GM12878 (cell line): Measurements from ENCODE around the gene OR4C6. TPM values are rescaled to one million over a fixed set of nuclear protein-coding genes. Genes with fewer than 3 reads are reported as not detected.

Experiments used
- ATAC-seq: fragments of 200-7000 bp; cut with Tn5 transposase; 3 replicates; pipeline ENCODE4 v1.9.1; 2020; ENCODE audit warnings: mild to moderate bottlenecking, moderate library complexity
- BruUV-seq: library from RNA; stranded (reverse); fragments of 400-500 nt; replicated peaks from 2 replicates; lab custom pipeline; 2021; lab: Mats Ljungman, UMichigan
- CTCF ChIA-PET: fragments of 300-600 bp; sonication (Branson Sonifier 250); formaldehyde crosslinking; extraction: SDS; loops from one replicate; lab custom pipeline; 2021; ENCODE audit warnings: inconsistent platforms; lab: Yijun Ruan, JAX
- POLR2A ChIA-PET: fragments of 350-600 bp; formaldehyde crosslinking; extraction: SDS; loops from one replicate; lab custom pipeline; 2021; ENCODE audit warnings: inconsistent platforms; lab: Charles Lee
- RAD21 ChIA-PET: fragments of 300-600 bp; sonication (Branson Sonifier 250); formaldehyde crosslinking; loops from one replicate; lab custom pipeline; 2023; ENCODE audit warnings: antibody characterized with exemption; ENCODE audit not compliant: unreplicated experiment; lab: Charles Lee
- SMC1A ChIA-PET: fragments of 300-600 bp; sonication (Branson Sonifier 250); formaldehyde crosslinking; loops from one replicate; lab custom pipeline; 2023; ENCODE audit not compliant: unreplicated experiment, uncharacterized antibody; lab: Charles Lee
- DNase-seq: peaks from one replicate; pipeline ENCODE4 v3.0.0-alpha.2; 2011; ENCODE audit warnings: low read depth, low spot score
- FAIRE-seq: peaks from 3 replicates; lab custom pipeline; 2011; peaks lifted over from hg19 to GRCh38; lab: Jason Lieb, UNC
- H2AFZ ChIP-seq: 2 replicates; pipeline ENCODE4 v1.6.0; 2011; ENCODE audit warnings: low read depth, low read length, control low read depth; ENCODE audit not compliant: control insufficient read depth
- H3K27ac ChIP-seq: 2 replicates; pipeline ENCODE4 v1.5.1; 2011; ENCODE audit warnings: control low read depth; ENCODE audit not compliant: control insufficient read depth, insufficient read depth
- H3K27me3 ChIP-seq, 2 experiments: replicated peaks in 1 of 2; 2 replicates each; pipeline versions ENCODE4 v1.6.0 to v1.6.1; 2011; ENCODE audit warnings: low read length in 1 of 2; ENCODE audit not compliant: control insufficient read depth in 2 of 2, insufficient read depth in 2 of 2
- H3K36me3 ChIP-seq, 2 experiments: 2 replicates each; pipeline ENCODE4 v1.5.1; 2011; ENCODE audit warnings: low read length in 1 of 2; ENCODE audit not compliant: control insufficient read depth in 2 of 2, insufficient read depth in 2 of 2
- H3K4me1 ChIP-seq: 2 replicates; pipeline ENCODE4 v1.6.1; 2011; ENCODE audit warnings: mild to moderate bottlenecking, low read length, moderate library complexity, mixed read lengths; ENCODE audit not compliant: control insufficient read depth, insufficient read depth
- H3K4me2 ChIP-seq: 2 replicates; pipeline ENCODE4 v1.6.0; 2011; ENCODE audit warnings: control low read depth; ENCODE audit not compliant: control insufficient read depth, insufficient read depth
- H3K4me3 ChIP-seq: fragments of 200-600 bp; sonication (generic); 2 replicates; pipeline ENCODE4 v1.5.1; 2016
- H3K79me2 ChIP-seq: 2 replicates; pipeline ENCODE4 v1.6.0; 2011; ENCODE audit warnings: low read length; ENCODE audit not compliant: control insufficient read depth, insufficient read depth
- H3K9ac ChIP-seq: 2 replicates; pipeline ENCODE4 v1.8.0; 2011; ENCODE audit warnings: low read length, control low read depth, mixed read lengths; ENCODE audit not compliant: control insufficient read depth, insufficient read depth
- H3K9me3 ChIP-seq: replicated peaks from 3 replicates; pipeline ENCODE4 v1.5.1; 2011; ENCODE audit warnings: mild to moderate bottlenecking, low read length; ENCODE audit not compliant: control insufficient read depth, insufficient read depth
- H4K20me1 ChIP-seq: 2 replicates; pipeline ENCODE4 v1.6.0; 2011; ENCODE audit not compliant: control insufficient read depth, insufficient read depth
- EED ChIP-seq: sonication (generic); IDR thresholded peaks from 2 replicates; pipeline ENCODE4 v1.6.1; 2016; ENCODE audit warnings: antibody characterized with exemption, low read depth
- EZH2 ChIP-seq: IDR thresholded peaks from 2 replicates; pipeline ENCODE4 v1.6.1; 2012; ENCODE audit warnings: low read depth, mild to moderate bottlenecking, control low read depth, inconsistent platforms, low read length, borderline replicate concordance; ENCODE audit not compliant: control insufficient read depth
- IKZF1 ChIP-seq: fragments of 450-650 bp; conservative IDR thresholded peaks from 2 replicates; pipeline ENCODE4 v1.6.1; 2017; ENCODE audit warnings: antibody characterized with exemption, mild to moderate bottlenecking
- IKZF2 ChIP-seq, 2 experiments: fragments of 450-650 bp; IDR thresholded peaks; 2 replicates each; pipeline ENCODE4 v1.6.1; 2017; ENCODE audit warnings: mild to moderate bottlenecking in 2 of 2, moderate library complexity in 2 of 2
- MYB ChIP-seq: fragments of 150-350 bp; IDR thresholded peaks from 2 replicates; pipeline ENCODE4 v1.6.1; 2014; ENCODE audit warnings: mild to moderate bottlenecking, low read depth, low read length, borderline replicate concordance
- RBBP5 ChIP-seq: fragments of 200-600 bp; sonication (generic); conservative IDR thresholded peaks from 2 replicates; pipeline ENCODE4 v1.6.1; 2016
- WGBS: methylation state at CpG from one replicate; pipeline ENCODE4 v1.1.6; 2016; ENCODE audit warnings: low lambda C conversion rate; ENCODE audit not compliant: insufficient replicate concordance, insufficient coverage; ENCODE audit errors: missing lambda C conversion rate; 5-methylcytosine and 5-hydroxymethylcytosine counted together
- in situ Hi-C: fragments of 300-500 bp; cut with MboI; formaldehyde crosslinking; loops from 9 replicates; pipeline ENCODE4 v1.14.3; 2018; ENCODE audit warnings: mixed read lengths
- intact Hi-C: fragments of 100-400 bp; cut with micrococcal nuclease; formaldehyde crosslinking; loops from one replicate; pipeline ENCODE4 v1.14.2; 2022; ENCODE audit not compliant: unreplicated experiment
- polyA plus RNA-seq, 11 experiments: library from polyadenylated mRNA; depleted of rRNA in 4 of 11; unstranded in 6 of 11; stranded (reverse) in 5 of 11; fragments of >200 nt; fragmentation: Nextera tagmentation in 4 of 11; fragmentation: Illumina TruSeq in 1 of 11; extraction: Ambion mirVana in 4 of 11; extraction: Trizol in 1 of 11; gene quantifications; 1 replicate in 1 of 11; 2 replicates in 10 of 11; pipeline versions ENCODE4 v1.2.1 to v1.2.3, GENCODE V29; 2011 to 2016; ENCODE audit warnings: inconsistent platforms in 2 of 11, missing spikeins in 2 of 11, low read depth in 1 of 11
- total RNA-seq, 4 experiments: library from RNA; depleted of rRNA in 3 of 4; stranded (reverse); fragments of >200 nt in 3 of 4; fragmentation: Illumina TruSeq in 1 of 4; extraction: Trizol in 1 of 4; gene quantifications; 2 replicates each; pipeline versions ENCODE4 v1.2.1 to v1.2.3, GENCODE V29; 2013 to 2021
- TF ChIP-seq, protein P1 (sequence below): fragments of 450-650 bp; IDR thresholded peaks from 2 replicates; pipeline ENCODE4 v1.6.1; 2018; ENCODE audit warnings: mild to moderate bottlenecking, low read depth, moderate library complexity; ENCODE audit not compliant: partially characterized antibody
- TF ChIP-seq, protein P2 (sequence below): fragments of 450-650 bp; IDR thresholded peaks from 2 replicates; pipeline ENCODE4 v1.6.1; 2016; ENCODE audit warnings: mild to moderate bottlenecking
- TF ChIP-seq, protein P3 (sequence below): fragments of 150-350 bp; IDR thresholded peaks from 2 replicates; pipeline ENCODE4 v1.6.1; 2014; ENCODE audit warnings: mild to moderate bottlenecking, low read depth, low read length
- TF ChIP-seq, protein P4 (sequence below): fragments of 450-650 bp; IDR thresholded peaks from 2 replicates; pipeline ENCODE4 v1.6.1; 2017; ENCODE audit warnings: mild to moderate bottlenecking, low read depth, inconsistent platforms; ENCODE audit not compliant: poor library complexity, severe bottlenecking
- TF ChIP-seq, protein P5 (sequence below): fragments of 450-650 bp; formaldehyde crosslinking; IDR thresholded peaks from 2 replicates; pipeline ENCODE4 v1.5.0; 2022; ENCODE audit warnings: mild to moderate bottlenecking, missing genetic modification characterization

OR4C6 gene
- total and polyA plus RNA-seq, 10 of the 15 experiments (the other 5 are each of a cell fraction or from before 2014, with no cell fraction given), result 0.22 to 0.60 (median 0.42) TPM; not detected in 3

DNA sequence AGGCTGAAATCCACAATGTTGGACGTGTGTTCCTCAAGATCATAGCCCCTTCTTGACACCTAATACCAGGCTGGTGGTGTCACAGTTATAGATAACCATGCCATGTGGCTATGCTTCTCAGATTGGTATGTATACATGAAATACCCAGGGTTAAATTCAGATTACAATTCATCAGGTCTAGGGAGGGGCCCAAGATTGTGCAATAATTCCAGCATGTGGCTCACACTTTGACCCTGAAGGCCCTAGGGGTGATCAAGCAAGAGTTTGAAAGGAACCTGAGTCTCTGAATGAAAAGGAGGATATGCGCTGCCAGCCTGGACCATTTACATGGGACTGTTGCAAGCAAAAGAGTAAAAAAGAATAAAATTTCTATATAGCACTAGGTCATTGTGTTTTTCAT, 7.4 kb downstream of the OR4C6 start (continued):
- TF ChIP-seq, protein P1, sequence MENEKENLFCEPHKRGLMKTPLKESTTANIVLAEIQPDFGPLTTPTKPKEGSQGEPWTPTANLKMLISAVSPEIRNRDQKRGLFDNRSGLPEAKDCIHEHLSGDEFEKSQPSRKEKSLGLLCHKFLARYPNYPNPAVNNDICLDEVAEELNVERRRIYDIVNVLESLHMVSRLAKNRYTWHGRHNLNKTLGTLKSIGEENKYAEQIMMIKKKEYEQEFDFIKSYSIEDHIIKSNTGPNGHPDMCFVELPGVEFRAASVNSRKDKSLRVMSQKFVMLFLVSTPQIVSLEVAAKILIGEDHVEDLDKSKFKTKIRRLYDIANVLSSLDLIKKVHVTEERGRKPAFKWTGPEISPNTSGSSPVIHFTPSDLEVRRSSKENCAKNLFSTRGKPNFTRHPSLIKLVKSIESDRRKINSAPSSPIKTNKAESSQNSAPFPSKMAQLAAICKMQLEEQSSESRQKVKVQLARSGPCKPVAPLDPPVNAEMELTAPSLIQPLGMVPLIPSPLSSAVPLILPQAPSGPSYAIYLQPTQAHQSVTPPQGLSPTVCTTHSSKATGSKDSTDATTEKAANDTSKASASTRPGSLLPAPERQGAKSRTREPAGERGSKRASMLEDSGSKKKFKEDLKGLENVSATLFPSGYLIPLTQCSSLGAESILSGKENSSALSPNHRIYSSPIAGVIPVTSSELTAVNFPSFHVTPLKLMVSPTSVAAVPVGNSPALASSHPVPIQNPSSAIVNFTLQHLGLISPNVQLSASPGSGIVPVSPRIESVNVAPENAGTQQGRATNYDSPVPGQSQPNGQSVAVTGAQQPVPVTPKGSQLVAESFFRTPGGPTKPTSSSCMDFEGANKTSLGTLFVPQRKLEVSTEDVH, result no peak
- TF ChIP-seq MYB, result no peak
- TF ChIP-seq, protein P2, sequence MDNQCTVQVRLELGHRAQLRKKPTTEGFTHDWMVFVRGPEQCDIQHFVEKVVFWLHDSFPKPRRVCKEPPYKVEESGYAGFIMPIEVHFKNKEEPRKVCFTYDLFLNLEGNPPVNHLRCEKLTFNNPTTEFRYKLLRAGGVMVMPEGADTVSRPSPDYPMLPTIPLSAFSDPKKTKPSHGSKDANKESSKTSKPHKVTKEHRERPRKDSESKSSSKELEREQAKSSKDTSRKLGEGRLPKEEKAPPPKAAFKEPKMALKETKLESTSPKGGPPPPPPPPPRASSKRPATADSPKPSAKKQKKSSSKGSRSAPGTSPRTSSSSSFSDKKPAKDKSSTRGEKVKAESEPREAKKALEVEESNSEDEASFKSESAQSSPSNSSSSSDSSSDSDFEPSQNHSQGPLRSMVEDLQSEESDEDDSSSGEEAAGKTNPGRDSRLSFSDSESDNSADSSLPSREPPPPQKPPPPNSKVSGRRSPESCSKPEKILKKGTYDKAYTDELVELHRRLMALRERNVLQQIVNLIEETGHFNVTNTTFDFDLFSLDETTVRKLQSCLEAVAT, result no peak
- TF ChIP-seq, protein P3, sequence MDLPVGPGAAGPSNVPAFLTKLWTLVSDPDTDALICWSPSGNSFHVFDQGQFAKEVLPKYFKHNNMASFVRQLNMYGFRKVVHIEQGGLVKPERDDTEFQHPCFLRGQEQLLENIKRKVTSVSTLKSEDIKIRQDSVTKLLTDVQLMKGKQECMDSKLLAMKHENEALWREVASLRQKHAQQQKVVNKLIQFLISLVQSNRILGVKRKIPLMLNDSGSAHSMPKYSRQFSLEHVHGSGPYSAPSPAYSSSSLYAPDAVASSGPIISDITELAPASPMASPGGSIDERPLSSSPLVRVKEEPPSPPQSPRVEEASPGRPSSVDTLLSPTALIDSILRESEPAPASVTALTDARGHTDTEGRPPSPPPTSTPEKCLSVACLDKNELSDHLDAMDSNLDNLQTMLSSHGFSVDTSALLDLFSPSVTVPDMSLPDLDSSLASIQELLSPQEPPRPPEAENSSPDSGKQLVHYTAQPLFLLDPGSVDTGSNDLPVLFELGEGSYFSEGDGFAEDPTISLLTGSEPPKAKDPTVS, result no peak

DNA sequence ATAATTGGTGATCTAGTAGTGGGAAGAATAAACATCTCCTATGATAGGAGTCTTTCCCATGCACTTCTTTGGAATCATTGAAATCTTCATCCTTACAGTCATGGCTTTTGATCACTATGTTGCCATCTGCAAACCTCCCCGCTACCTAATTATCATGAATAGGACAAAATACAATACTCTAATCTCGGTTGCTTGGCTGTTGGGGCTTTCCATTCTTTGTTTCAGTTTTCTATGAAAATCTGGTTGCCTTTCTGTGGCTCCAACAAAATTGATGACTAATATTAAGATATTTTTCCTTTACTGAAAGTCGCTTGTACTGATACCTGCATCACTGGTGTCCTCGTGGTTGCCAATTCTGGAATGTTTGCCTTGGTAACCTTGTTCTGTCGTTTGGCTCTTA, 11.9 kb downstream of the OR4C6 start:
- Histone ChIP-seq H3K9ac (no peak overlapping the region), H3K4me3 (no peak overlapping the region), H3K4me1 (no peaks in the 10 kb centered on the region), H2AFZ (no peak overlapping the region), H3K4me2 (no peak overlapping the region), H3K79me2 (no peaks in the 10 kb centered on the region), H4K20me1 (no peaks in the 10 kb centered on the region), H3K27me3 (no peaks in the 10 kb centered on the region), H3K27ac (no peak overlapping the region), H3K9me3 (no peaks in the 10 kb centered on the region), H3K36me3 (no peaks in the 10 kb centered on the region)
- no TSS peak for BruUV-seq
- ChIA-PET CTCF (no interaction called here), RAD21 (no interaction called here), SMC1A (no interaction called here), POLR2A (no interaction called here)
- ATAC-seq, result peak; percentile 33
- no peak for DNase-seq
- no peak for FAIRE-seq
- in situ Hi-C loops, result loop anchor here (10.0 kb wide), 1 partner anchor 61 kb away; no protein-coding TSS in a partner anchor
- intact Hi-C loops, result no loop called here
- WGBS, result 34% methylated on average over 5 of the region's 5 CpGs
- no peak for TF ChIP-seq EZH2
- TF ChIP-seq IKZF2 (IDR thresholded peaks at IDR 0.05), result peak; percentile 33 to 50; a peak in 3 of 4 replicates
- TF ChIP-seq, protein P4, sequence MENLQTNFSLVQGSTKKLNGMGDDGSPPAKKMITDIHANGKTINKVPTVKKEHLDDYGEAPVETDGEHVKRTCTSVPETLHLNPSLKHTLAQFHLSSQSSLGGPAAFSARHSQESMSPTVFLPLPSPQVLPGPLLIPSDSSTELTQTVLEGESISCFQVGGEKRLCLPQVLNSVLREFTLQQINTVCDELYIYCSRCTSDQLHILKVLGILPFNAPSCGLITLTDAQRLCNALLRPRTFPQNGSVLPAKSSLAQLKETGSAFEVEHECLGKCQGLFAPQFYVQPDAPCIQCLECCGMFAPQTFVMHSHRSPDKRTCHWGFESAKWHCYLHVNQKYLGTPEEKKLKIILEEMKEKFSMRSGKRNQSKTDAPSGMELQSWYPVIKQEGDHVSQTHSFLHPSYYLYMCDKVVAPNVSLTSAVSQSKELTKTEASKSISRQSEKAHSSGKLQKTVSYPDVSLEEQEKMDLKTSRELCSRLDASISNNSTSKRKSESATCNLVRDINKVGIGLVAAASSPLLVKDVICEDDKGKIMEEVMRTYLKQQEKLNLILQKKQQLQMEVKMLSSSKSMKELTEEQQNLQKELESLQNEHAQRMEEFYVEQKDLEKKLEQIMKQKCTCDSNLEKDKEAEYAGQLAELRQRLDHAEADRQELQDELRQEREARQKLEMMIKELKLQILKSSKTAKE, result no peak
- no peak for TF ChIP-seq EED
- TF ChIP-seq, protein P5, sequence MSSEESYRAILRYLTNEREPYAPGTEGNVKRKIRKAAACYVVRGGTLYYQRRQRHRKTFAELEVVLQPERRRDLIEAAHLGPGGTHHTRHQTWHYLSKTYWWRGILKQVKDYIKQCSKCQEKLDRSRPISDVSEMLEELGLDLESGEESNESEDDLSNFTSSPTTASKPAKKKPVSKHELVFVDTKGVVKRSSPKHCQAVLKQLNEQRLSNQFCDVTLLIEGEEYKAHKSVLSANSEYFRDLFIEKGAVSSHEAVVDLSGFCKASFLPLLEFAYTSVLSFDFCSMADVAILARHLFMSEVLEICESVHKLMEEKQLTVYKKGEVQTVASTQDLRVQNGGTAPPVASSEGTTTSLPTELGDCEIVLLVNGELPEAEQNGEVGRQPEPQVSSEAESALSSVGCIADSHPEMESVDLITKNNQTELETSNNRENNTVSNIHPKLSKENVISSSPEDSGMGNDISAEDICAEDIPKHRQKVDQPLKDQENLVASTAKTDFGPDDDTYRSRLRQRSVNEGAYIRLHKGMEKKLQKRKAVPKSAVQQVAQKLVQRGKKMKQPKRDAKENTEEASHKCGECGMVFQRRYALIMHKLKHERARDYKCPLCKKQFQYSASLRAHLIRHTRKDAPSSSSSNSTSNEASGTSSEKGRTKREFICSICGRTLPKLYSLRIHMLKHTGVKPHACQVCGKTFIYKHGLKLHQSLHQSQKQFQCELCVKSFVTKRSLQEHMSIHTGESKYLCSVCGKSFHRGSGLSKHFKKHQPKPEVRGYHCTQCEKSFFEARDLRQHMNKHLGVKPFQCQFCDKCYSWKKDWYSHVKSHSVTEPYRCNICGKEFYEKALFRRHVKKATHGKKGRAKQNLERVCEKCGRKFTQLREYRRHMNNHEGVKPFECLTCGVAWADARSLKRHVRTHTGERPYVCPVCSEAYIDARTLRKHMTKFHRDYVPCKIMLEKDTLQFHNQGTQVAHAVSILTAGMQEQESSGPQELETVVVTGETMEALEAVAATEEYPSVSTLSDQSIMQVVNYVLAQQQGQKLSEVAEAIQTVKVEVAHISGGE (CRISPR knock-in tag), result no peak
- no peak for TF ChIP-seq RBBP5
- peak; percentile 48 for TF ChIP-seq IKZF1
